GM21515 (cell line): ENCODE results near the gene PRRT4.

Experiments used
- ATAC-seq: cut with Tn5 transposase; IDR thresholded peaks from one replicate; pipeline ENCODE4 v1.9.1; 2021; ENCODE audit not compliant: unreplicated experiment

PRRT4 gene

DNA sequence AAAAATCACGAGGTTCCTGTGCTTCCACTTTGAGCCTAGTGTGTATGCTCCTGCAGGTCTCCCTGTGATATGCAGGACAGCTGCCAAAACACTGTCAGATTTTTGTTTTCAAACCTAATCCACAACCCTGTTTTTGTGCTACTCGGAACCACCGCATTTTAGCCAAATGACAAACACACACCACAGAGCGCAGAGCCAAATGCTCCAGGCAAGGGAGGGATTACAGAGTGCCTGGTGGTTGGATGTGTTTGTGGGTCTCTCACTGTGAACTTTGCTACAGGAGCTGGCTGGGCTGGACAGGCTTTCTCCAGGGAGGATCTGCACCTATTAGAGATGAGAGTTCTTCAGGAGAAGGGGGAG lies 12.0 kb downstream of the PRRT4 start:
- no peak for ATAC-seq

DNA sequence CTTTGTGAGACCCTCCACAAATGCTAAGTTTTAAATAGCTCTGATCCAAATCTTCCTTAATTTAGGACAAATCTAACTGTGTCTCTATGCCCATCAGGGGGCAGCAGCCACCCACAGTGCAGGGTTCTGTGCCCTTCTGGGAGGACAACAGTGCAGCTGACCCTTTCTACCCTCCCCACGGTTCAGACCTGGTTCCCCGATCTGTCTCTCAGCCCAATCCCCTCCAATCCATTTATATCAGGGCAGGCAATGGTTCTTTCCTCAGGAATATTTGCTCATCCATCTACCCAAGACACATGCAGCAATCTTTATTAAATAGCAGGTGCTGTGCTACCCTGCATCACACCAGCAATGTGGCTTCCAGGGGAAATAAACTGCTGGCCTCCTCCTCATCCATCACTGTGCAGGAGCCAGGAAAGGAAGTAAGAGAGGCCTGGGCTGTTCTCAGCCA lies 13.8 kb downstream of the PRRT4 start:
- no peak for ATAC-seq

DNA sequence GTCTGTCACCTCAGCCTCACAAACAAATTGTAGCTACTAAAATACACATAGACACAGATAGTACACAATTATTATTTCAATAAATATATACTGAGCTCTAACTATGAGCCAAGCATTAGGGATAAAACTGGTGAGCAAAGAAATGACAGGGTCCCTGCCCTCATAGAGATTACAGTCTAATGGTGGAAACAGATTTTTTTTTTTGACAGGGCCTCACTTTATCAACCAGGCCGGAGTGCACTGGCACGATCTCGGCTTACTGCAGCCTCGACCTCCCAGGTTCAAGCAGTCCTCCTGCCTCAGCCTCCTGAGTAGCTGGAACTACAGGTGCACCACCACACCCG lies 17.1 kb downstream of the PRRT4 start:
- no peak for ATAC-seq

DNA sequence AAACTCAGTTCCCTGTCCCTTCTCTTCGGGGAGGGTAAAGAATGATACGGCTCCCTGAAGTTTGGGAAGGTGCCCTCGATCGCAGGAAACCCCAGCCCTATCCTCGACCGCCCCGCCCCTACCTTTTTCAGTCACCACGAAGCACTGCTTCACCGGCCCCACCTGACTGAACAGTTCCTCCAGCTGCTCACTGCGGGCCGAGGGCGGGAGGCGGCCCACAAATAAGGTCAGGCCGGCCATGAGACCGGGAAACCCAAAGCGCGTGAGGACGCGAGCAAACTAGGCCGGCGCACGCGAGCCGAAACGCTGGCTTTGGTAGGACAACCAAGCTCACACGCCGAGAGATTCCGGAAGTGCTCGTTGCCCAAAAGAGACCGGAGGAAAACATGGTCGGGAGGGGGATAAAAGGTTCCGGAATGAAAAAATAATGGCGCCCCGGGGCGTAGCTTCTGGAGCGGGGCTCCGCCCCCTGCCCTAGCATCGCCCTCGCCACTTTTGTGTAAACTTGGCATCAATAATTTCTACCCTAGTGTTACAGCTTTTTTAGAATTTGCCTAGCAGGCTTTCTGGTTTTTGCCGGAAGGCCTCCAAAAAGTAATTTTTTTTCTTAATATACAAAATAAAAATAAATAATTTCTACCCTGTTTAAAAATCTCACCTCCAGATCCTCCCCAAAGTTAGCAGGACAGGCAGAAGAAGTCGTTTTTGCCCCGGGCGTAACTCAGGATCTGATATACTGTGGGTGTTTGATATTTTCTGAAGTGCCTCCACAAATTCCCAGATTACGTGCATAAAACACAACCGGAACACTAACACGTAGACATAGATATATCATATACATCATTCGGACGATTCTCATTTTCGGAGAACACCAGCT lies 17.7 kb downstream of the PRRT4 start, which contains the start of gene RBM28:
Gene RBM28 (minus strand): TSS at position 355 of the 877 bp plus-strand sequence. CDS start 115 bp downstream, at position 240.
- ATAC-seq, result peak; percentile 92

DNA sequence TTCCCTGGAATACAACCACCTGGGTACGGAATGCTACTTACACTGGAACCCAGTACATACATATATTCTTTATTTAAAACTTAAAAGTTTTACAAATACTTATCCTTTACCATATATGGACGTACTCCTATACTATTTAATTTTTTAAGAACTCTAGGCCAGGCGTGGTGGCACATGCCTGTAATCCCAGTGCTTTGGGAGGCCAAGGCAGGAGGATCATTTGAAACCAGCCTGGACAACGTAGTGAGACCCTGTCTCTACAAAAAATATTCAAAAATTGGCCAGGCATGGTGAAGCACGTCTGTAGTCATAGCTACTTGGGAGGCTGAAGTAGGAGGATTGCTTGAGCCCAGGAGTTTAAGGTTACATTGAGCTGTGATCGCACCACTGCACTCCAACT lies 19.8 kb downstream of the PRRT4 start:
- ATAC-seq, result no peak

DNA sequence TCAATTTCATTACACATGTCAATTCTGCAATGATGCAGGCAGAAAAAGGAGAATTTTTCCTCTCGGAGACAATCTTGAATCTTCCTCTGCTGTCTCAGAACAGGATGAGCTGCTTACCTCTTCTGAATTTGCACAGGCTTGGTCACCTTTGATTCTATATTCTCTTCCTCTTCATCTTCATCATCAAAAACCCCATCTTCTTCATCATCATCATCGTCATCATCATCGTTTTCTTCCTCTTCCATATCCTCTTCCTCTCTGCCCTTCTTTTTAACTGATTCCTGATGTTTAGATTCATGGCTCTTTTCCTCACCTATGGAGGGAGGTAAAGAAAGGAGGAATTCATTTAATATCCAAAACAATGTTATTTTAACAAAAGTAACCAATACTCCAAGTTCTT lies 25.8 kb downstream of the PRRT4 start:
- no peak for ATAC-seq

DNA sequence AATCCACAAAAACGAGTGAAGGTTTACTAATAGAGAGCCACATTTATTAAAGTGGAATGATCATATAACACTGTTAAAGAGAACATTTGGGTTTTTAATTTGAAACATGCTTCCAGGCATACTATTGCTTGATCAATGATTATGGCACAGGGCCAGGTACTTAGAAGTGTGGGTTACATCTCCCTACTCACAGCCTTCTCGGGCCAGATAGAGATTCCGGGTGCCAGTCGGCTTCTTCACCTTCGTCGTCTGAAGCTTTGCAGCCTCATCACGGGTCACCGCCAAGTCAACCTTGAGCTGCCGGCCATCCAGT lies 37.2 kb downstream of the PRRT4 start:
- ATAC-seq, result no peak

DNA sequence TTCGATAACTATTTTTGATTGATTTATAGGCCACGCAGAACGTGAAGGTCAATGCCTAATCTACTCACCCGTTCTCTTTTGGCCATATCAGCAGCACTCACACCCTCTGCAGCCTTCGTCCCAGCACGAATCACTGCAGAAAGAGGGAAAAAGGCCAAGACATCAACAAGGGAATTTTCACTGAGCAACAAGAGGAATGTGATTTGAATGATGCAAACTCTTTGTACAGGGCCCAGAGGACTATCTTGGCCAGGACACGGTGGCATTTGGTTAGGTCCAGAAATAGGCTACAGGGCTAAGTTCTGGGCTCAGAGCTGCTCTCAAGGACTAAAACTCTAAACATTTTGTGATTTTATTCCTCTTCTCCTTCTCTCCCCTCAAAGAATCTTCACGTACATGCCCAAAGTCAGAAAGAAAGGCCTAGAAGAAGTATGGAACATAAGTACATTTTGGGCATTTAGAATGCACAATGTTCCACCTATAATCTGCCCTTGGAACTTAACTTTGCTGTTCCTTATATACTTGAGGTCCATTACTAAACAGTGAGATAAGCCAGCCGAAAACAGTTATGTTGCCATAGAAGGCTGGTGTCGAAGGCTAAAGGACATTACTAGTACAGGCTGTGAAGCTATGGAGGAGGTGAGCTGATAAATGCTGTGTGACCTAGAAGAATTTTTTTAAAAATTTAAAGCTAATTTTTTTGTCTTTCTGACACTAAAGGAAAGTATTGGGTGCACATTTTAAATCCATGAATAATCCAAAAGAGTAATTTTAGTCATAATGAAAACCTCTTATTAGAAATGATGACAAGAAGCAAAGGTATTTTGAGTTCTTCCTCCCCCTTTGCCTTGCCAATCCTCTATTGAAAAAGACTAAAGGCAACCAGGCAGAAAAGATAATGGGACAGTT lies 37.8 kb downstream of the PRRT4 start:
- no peak for ATAC-seq

DNA sequence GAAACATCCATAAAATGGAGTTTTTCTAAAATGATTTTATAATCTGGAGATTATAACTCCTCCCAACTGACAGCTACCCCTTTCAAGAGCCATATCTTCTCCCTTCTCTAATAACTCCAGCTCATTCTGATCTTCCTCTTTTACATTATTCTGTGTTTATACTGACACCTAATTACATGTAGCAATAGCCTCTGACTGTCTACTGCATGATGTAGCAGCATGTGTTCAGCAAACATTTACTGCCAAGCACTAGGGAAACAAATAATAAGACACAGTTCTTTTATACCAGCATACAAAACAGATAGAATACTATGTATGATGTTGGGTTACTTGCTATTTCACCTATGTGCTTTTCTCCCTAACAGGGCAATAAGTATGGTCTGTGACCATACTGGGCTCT lies 38.5 kb downstream of the PRRT4 start:
- ATAC-seq, result no peak

DNA sequence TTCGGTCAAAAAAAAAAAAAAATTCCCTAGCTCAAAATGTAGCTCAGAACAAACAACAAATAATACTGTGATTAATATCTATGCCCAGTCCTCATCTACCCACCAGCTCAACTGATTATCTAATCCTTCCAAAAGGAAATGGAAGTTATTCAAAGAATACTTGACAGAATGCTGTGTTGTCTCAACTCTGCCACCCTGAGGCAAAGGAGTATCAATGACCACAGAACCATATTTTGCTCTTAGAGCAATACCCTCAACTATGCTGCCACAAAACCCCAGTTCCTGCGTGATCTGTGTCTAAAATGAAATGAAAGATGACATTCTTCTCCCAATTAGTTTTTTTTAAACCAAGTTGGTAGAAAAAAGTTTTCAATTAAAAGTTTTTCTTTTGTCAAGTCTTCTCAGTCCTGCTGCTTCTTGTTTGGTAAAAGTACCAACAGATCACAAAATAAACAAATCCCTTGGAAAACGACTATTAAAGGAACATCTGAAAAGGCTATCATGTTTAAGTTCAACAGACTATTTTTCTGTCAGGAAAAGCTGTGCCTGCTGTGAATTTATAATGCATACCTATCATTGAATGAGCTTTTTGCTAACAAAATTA lies 39.3 kb downstream of the PRRT4 start:
- no peak for ATAC-seq

DNA sequence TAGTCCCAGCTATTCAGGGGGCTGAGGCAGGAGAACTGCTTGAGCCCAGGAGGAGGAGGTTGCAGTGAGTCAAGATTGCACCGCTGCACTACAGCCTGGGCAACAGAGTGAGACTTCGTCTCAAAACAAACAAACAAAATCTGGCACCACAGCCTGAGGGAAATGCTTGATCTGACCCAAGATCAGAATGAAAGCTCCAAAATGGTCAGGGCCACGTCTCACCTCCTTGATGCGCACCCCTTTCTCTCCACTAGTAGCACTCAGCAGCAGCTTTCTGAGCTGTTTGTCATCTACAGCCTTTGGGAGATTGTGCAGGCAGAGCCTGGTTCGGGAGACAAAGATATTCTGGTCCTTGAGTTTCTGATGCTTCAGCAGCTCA lies 40.5 kb downstream of the PRRT4 start:
- ATAC-seq, result no peak

DNA sequence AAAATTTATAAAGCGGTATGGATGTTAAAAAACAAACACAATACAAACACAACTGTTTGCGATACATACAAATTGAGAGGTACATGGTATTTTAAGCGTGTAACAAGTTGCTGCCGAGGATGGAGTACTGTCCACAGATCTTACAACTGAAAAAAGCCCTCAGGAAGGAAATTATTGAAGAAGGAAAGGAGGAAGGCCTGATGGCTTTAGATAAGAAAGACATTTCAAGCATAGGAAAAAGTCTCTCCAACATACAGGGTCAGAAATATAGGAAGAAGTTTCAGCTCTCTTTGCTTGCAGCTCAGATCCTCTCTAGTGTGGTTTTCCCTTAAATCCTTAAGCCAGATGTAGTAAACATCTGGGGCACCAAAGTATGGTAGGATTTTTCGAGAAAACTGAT lies 42.8 kb downstream of the PRRT4 start:
- no peak for ATAC-seq

DNA sequence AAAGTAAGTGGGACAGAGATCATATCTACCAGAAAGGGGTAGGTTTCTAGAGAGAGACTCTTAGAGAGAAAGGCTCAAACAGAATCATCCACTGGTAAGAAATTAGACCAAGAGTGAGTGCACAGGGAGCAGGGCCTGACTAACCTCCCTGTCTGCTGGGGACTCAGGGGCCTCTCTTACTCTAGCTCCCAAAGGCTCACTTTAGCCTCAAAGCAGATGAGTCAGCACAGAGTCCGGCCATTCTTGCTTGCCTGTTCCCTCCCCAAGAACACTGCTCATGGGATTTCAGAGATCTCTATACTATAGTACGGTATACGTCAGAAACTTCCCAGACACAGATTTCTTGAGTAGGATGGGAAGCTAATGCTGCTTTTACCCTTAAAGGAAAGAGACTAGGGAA lies 50.5 kb downstream of the PRRT4 start:
- no peak for ATAC-seq

DNA sequence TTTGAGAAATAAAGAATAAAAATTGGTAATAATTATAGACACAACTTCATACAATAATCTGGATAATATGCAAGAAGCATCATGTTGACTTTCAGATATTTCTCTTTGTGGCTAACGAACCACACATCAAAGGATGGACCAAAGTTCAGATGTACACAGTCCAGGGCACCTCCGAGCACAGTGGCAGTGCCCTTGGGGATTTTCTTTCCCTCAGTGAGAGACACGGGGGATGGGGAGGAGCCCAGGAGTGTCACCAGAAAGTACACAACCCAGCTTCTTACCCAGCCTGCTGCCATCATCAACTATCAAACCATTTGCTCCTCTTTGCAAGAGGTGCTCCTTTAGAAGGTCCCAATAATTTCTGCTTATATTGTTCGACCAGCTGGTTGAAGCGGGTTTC lies 51.0 kb downstream of the PRRT4 start:
- ATAC-seq, result no peak

DNA sequence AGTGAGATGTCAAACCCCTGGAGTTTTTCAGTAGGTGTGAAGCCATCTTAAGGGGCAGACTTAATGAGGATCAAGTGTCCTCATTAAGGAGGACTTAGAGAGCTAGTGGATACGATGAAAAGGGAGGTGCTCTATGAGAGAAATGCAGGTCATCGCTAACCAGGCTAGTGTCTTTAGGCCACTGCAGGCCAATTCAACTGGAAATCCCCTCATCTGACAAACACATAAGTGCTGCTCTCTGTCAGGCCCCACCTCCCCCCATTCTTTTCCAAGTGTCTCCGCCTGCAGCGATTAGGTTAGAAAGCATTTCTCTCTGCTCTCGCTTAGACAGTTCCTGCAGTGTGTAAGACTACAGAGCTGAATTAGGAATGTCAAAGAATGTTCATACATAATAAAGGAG lies 51.5 kb downstream of the PRRT4 start:
- ATAC-seq, result no peak

DNA sequence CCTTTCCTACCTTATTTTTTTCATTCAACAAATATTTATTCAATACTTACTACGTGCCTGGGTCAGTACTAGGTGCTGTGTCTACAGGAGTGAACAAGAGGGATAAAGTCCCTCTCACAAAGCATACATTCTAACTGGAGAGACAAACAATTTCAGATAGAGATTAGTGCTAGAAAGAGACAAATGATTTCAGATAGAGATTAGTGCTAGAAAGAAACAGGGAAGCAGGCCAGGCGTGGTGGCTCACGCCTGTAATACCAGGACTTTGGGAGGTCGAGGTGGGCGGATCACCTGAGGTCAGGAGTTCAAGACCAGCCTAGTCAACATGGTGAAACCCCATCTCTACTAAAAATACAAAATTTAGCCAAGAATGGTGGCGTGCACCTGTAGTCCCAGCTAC lies 52.4 kb downstream of the PRRT4 start:
- ATAC-seq, result no peak

DNA sequence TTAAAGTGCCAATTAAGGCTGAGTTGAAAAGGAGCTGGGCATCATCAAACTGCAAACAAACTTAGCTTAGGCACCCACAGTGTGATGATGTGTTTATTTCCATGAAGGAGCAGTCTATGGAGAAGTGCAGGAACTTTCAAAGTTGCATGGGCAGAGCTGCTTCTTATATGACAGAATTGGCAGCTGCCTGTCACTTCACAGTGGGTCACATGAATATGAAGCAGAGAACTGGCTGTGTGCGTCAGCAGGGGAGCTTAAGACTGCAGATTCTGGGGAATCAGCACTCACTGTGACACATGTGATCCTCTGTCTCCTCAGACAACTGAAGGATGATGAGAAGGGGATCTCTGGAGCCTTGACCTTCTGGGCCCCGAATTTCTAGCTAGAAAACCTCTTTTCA lies 54.4 kb downstream of the PRRT4 start:
- no peak for ATAC-seq

DNA sequence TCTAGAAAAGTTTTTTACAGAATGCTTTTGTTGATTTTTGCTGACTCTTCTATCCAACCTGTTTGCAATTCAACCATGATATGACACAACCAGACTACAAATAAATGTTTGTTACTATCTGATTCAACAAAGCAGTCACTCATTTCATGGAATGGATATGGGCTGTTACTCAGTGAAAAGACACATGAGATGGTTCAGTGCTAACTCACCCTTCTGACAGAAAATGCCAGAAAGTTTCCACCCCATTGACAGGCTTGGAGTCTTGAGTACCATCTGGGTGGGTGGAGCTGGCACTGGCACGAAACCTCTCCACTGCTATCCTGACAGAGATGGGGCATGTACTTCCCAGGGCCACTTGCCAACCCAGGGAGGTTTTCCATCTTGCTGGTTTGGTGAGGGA lies 57.3 kb downstream of the PRRT4 start:
- ATAC-seq, result no peak

DNA sequence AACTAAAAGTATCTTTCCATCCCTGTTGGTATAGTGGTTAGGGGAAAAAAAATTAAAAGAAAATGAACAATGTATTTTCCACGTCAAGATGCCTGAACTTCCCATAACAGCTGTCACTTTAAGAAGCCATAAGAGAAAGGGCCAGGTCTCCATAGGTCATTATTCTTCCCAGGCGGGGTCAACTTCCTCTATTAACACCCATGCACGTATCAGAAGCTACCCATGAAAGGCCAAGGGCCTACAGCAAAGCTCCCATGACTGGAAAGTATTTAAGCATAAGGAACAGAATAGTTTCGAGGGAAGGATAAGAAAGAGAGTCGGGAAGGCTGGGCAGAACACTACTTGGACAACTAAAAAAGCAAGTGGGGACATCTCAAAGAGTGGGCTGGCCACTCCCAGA lies 57.8 kb downstream of the PRRT4 start:
- no peak for ATAC-seq

DNA sequence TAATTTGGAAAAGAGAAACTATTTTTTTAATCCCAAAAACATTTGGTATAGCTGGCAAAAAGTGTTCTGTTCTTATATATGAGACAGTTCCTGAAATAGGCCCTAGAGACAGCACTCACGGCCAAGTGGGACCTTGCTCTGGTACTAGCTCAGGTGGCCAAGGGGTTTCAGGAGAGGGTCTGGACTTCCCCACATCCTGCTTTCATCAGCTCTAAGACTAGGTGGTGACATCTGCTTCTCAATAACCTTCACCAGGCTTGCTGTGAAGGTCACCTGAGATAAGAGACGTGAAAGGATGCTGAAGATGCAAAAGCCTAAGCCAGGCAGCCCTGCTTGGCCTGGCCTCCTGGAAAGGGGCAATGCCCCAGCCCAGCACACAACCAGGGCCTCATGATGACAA lies 58.4 kb downstream of the PRRT4 start:
- ATAC-seq, result no peak

DNA sequence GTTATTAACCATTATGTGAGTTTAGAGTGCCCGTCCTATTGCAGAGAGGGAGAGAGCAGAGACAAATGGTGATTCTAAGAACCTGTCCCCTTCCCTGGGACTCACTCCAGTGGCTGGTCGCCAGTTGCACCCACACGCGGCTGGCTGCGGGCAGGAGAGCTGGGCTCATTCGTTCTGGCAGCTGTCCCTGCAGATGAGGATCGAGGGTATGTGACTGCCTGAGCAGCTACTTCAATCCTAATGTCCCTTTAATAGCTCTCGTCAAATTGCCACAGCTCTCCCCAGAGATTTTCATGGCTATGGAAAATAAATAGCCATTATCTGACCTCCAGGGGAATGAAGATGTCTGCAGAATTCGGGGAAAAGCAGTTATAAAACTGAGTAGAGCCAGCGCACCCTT lies 59.4 kb downstream of the PRRT4 start:
- ATAC-seq, result no peak
